GM18502 (cell line): ENCODE measurements around the gene NOLC1.

Experiments
- ATAC-seq: cut with Tn5 transposase; IDR thresholded peaks from one replicate; pipeline ENCODE4 v1.9.1; 2021; ENCODE audit warnings: mild to moderate bottlenecking; ENCODE audit not compliant: unreplicated experiment, poor library complexity

NOLC1 gene

GRCh38 chr10:102198027-102198426 lies 45.8 kb downstream of the NOLC1 start:
- no peak for ATAC-seq

- ATAC-seq, result no peak
Observed at GRCh38 chr10:102200751-102201640, 48.8 kb downstream of the NOLC1 start.

- no peak for ATAC-seq
Observed at GRCh38 chr10:102202386-102202785, 50.2 kb downstream of the NOLC1 start.

- ATAC-seq, result no peak
Observed at GRCh38 chr10:102208311-102209035, 56.3 kb downstream of the NOLC1 start.

- ATAC-seq, result no peak
Observed at GRCh38 chr10:102211615-102212299, 59.6 kb downstream of the NOLC1 start.
